GM21825 (cell line): Measurements from ENCODE around the gene GSC2.
A peak's percentile ranks its signal among the peaks of the same experiment; 100 is the strongest.

ENCODE experiments used
- ATAC-seq: cut with Tn5 transposase; IDR thresholded peaks from one replicate; pipeline ENCODE4 v1.9.1; 2021; ENCODE audit warnings: mild to moderate bottlenecking, moderate library complexity; ENCODE audit not compliant: unreplicated experiment

Gene GSC2

DNA sequence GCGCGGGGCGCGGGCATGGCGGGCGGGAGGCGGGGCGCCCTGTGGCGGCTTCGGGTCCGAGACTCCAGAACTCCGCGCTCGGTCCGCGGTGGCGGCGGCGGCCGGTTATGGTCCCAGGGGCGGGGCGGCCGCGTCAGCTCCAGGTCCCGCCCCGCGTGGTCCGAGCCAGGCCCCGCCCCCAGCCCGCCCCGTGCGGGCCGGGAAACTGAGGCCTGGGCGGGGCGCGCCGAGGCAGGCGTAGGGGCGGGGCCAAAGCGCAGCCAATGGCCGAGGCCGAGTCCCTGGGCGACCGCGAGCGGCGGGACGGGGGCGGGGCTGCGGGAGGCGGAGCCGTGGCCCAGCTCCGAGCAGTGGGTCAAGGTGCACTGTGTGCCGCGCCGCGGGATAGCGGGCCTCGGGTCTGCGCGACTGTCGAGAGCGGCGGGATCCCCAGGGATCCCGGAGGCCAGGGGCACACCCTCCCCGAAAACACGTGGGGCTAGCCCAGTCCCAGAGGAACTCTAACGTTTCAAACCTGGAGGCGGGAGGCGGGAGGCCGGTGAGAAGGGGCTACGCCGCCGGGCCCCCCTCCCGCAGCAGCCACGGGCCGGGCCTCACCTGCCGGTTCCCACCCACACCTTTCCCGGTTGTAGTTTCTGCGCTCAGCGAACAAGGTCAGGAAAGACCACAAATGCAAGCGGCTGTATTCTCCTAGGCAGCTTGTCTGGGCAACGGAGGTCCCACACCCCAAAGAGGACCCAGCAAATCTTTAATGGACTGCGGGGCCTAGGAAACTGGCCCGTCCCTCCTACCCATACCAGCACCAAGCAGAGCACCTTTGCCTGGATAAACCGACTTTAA, 28.8 kb upstream of the GSC2 start, which contains the start of gene SLC25A1:
SLC25A1 (minus strand) TSS at position 80 of the 840 bp plus-strand sequence; CDS start at position 17, 63 bp downstream.
- peak; percentile 48 for ATAC-seq

DNA sequence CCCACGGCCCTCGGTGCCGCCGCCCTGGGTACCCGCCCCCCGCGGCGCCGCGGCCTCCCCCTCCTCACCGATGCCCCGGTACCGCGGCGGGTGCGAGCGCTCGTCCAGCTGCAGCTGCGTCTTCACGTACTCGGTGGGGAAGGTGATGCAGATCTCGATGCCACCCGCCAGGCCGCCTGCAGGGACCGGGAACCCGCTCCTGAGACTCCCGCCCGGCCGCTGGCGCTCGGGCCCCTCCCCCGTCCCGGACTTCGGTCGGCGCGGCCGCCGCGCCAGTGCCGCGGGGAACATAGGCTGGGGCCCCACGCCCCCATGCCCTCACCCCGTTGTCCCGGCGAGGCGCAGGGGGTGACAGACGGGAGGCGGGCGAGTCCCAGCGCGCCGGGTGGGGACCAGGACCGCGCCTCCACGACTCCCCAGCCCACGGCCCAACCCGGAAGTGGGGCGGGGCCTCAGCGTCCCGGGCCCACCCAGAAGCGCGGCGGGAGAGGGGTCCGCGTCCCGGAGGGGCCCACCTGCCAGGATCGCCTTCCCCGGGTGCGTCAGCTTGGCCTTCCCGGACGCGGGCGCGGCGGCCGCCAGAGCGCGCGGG, 28.1 kb upstream of the GSC2 start:
- ATAC-seq = peak; percentile 16

DNA sequence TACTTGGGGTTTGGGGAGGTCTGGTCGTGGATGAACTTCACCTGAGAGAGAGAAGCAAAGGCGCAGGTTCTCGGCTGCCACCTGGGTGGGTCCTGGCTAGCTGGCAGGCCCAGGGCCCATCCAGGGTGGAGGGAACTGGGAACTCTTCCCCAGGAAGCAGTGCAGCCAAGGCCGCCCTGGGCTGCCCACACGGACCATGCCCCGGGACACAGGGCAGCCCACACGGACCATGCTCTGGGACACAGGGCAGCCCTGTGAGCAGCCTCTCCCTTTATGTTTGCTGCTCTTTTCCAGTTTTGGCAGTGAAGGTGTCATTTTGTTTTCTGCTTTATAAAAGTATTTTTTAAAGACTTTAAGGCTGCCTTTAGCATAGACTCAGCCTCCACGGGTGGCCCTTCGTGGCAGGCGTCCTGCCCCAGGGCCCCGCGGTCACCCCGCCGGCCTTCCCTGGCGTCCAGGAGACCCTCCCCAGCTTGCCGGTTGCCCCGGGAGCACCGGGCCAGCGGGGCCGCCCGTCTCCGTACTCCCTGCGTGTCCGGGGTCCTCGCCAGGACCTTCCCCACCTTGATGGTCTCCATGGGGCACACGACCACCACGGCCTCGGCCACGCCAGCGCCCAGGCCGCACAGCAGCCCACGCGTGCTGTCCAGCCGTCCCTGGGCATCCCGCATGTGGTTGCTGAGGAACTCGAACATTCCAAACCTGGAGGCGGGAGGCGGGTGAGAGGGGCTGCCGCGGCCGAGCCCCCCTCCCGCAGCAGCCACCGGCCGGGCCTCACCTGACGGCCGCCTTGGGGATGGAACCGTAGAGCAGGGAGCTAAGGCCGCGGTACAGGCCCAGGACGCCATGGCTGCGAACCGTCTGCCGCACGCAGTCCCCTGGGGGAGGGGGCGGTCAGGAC, 27.3 kb upstream of the GSC2 start:
- no peak for ATAC-seq

DNA sequence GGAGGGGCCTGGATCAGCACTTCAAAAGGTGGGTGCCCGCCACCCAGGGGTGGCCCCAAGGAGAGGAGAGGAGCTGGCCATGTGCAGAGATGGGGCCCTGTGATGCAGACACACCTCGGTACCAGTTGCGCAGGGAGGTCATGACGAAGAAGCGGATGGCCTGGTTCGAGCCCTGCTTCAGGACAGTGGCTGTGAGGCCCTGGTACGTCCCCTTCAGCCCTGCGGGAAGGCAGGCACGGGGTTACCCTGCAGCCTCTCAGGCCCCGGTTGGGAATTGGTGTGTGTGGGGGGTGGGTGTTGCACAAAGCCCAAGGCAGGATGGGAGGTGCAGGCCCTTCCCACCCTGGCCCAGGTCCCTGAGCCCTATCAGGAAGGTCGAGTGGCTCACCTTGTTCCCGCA, 26.6 kb upstream of the GSC2 start:
- ATAC-seq = no peak

DNA sequence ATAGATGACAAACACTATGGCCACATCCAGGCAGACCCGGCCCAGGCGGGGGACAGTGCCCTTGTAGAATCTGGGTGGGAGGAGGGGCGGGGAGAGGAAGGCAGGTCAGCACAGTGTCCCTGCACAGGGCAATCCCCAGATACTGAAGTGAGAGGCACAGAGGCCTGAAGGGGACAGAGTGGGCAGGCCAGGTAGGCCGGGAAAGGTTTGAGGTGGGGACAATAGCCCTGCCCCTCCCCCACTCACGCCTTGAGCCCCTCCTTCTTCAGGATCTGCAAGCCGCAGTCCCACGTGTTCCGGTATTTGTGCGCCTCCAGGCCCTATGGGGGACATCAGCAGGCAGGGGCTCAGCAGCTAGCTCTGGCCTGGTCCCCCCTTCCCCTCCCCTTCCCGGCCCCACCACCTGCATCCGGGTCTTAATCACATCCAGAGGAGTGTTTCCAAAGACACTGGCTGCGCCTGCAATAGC, 26.1 kb upstream of the GSC2 start:
- no peak for ATAC-seq

DNA sequence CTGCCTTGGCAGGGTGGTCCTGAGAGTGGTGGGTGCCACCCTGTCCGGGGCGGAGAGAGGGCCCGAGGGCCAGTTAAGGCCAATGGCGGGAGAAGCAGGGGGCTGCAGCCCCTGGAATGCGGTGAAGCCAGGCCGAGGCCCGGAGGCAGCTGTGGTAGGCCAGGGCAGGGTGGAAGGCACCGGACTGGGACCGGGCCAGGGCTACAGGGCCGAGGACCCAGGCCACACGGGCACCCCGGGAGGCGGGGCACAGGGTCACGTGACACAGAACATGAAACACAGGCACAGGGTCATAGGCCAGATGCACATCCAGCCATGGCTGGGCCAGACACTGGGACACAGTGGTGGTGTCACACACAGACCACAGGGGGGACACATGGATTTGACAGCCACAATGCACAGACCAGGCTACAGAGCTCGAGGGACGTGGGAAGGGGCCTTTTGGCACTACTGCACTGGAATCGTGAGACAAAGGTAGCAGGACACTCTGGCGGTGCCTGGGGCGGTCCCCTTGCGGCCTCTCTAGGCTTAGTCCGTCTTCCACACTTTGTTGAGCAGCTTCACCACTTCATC, 25.6 kb upstream of the GSC2 start:
- no peak for ATAC-seq

DNA sequence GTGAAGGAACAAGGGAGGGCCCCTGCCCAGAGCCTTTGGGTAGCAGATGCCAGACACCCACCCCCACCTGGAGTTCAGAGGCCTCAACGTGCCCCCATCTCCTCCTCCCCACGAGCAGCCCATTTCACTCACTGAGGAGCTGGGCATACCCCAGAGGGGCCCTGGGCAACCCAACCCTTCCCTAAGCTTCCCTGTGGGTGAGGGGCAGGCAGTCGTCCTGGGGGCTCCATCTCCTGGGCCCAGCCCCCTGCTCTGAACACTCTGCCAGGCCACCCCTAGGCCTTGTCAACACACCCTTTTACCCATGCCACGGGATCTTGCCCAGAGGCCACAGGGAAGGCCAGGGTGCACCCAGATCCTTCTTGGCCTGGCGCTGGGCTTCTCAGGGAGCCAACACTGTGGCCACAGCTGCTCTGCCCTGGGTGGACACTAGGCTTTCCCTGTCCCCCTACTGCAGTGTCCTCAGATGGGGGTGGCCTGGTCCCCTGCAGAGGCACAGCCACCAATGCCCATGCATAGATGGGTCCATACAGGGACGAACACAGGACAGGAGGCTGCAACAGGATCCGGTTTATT, 25.0 kb upstream of the GSC2 start:
- no peak for ATAC-seq

DNA sequence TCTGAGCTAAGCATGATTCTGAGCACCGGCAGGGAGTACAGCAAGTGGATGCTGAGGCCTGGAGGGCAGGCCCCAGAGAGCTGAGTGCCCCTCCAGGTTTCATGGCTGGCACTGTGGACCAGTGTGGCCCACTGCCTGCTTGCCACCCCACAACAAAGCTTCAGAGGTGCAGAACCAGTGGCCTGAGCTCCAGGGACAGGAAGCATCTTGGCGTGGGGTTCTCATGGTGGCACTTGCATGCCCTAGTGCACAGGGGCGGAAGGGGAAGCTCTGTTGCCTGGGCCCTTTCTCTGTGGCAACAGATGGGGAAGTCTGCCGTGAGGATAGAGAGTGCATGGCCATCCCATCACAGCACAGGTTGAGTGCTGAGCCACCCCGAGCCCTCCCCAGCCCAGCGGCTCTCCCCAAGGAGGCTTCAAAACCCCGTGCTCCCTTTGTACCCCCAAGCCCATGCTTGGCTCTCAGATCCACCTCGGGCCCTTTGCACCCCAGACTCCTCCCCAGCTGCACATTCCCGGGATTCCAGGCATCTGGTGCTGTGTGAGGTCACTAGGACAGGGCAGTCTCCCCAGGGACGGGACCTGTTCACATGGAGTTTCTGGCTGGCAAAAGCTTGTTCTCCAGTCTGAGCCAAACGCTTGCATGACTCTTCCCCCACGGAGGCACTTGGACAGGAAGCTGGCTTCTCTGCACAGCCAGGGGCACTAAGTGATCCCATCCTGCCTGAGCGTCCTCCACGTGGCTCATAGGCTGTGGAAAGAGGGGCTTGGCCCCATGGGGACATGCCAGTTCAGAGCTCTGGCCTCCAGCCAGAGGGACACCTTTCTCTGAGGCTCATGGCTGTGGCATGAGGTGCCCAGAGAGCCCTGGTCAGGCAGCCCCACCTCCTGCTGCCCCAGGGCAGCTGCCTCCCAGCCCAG, 24.3 kb upstream of the GSC2 start:
- no peak for ATAC-seq

DNA sequence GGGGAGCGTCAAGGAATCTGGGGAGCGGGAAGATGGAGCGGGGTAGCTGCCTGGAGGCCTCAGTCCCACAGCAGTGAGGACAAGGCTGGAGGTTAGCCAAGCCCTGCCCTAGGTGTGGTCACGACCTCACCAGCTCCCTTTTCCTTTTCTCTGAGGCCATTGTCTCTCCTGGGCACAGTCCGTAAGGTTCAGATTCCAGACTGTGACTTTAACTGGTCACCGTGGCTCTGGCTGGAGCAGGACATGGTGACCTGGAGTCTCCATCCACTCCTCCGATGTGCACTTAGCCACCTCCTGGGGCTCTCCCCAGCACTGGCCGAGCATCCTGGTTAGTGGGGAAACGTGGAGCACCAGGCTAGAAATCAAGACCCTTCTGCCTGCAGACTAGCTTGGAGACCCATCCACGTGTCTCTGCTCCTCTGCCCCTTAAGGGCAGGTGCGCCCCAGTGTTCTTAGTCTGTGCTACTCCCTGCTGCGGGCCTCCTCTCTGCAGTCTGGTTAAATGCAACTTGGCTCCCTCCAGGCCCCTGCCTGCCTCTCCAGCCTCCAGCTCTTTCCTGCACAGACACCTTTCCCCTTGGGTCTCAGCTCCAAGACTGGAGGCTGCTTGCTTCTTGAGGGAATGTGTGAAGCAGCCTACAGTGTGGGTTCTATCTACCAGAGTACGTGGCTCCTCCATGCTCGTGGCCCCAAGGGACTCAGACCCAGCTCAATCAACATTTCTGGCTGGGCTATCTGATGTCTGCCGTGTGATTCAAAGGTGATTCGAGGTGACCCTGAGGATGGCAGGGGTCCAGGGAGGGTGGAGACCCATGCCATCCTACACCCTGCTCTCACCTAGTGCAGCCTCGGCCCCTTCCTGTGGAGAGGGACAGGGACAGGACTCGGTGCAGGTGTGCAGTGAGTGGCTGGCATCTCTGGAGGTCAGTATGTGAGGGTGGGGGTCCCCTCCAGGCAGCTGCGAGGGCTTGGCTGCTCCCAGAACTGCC, 23.2 kb upstream of the GSC2 start:
- ATAC-seq = no peak

DNA sequence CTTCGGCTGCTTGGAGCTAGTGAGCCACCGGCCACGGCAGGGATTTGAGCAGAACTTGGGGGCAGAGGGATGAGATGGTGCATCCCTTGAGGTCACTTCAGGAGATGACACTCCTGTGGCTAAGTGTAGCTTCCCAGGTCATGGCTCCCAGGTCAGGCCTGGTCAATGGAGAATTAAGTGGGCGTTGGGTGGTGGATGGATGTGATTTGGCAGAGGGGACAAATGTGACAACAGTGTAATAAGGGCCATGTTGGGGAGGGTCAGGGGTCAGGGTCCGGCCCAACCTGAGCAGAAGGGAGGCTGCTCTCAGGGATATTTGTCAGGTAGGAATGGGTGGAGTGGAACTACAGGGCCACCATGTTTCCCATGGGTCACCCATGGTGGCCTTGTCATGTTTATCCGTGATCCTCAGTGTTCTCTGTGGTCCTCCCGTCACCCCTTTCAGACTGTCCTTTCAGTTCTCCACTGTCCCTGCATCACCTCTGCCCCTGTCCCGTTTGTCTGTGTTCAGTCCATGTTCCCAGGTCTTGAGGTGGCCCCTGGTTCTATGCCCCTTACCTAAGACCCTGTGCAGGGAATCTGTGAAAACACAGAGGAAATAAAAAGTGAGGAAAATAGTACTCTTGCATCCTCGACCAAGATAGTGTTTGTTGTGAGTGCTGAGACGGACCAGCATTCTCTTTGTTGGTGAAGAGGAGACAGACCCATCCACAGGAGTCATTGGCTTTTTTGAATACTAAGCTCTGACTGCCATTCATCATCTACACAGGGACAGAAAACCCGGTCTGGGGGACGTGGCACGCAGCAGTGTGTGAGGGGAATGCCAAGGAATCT, 22.3 kb upstream of the GSC2 start:
- no peak for ATAC-seq

DNA sequence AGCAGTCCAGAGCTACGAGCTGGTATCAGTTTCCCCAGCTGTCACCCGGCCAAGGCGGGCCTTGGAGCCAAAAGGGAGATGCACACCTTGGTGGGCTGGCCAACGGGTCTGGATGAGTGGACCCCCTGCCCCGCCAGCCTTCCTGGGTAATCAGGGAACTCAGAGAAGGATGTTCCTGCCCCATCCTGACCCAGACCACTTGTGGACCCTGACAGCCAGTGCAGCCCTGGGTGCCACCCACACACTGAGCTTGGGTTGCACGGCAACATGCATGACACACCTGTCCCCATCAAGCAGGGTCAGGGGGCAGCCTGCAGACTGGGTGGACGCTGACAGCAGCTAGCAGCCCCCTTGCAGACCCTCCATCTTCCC, 19.8 kb upstream of the GSC2 start:
- ATAC-seq = no peak

DNA sequence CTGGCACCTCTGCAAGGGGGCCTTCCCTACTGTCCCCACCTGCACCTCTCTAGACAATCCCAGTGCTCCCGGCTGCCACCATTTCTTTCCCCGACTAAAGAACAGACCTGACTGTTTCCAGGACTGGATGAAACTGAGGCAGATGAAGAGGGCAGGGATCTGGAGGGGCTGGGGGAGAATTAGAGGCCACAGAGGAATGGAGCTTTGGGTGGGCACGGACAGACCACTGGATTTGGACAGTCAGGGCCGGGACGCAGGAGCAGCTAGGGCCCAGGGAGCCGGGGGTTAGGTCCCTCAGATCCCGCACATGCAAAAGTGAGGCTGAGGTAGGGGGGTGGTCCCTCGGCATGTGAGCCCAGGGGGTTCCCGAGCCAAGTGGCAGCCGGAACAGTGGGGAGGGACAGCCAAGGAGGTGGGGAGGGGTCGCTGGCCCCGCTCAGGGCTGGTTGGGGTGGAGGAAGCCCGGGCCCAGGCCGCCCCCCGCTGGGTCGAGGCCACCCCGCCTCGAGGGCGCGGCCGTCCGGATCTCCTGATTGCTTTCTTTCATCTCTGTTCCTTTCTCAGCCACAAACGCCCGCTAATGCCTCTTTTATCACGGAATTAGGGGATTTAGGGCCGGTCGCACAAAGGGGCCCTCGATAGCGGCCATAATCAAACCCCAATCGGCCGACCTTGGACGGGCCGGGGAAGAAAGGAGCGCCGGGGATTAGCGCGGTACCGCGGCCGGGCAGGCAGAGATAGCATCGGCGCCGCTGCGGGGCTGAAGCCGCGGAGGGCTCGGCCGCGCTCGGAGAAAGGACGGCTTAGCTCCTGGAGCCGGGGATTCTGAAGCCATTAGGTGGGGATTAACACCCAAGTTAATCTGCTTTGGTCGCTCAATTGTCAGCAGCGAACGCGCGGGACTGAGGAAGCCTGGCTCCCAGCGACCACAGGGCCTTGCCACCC, 19.2 kb upstream of the GSC2 start:
- no peak for ATAC-seq

DNA sequence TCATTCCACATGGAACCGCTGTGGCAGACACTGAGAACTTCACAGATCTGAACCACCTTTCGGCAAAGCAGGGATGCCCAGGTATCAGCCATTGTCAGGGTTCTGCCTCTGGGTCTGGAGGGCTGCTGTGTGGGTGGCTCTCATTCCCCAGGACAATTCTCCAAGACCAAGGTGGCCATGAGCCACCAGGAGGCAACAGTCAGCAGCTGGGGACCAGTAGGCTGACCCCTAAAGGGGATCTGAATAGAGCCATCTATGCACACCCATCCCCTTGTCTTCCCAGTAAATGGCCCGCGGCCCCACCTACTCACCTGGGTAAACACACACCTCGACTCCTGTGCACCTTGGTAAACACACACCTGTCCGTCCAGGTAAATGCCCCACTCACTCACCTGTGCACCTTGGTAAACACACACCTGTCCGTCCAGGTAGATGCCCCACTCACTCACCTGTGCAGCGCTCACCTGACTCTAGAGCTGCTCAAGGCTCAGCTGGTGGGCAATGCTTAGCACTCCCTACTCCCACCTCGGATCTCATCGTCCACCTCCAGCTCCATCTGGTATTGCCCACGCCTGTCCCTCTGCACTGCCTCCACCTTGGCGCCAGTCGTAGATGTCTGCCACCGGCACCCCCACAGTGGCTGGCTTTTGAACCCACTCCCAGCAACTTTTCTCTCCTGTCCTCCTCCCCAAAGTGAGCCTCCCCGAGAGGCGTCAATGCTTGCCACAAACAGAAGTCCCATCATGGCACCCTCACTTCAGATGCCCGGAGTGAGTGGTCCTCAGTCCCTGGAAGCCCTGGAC, 18.2 kb upstream of the GSC2 start:
- no peak for ATAC-seq

DNA sequence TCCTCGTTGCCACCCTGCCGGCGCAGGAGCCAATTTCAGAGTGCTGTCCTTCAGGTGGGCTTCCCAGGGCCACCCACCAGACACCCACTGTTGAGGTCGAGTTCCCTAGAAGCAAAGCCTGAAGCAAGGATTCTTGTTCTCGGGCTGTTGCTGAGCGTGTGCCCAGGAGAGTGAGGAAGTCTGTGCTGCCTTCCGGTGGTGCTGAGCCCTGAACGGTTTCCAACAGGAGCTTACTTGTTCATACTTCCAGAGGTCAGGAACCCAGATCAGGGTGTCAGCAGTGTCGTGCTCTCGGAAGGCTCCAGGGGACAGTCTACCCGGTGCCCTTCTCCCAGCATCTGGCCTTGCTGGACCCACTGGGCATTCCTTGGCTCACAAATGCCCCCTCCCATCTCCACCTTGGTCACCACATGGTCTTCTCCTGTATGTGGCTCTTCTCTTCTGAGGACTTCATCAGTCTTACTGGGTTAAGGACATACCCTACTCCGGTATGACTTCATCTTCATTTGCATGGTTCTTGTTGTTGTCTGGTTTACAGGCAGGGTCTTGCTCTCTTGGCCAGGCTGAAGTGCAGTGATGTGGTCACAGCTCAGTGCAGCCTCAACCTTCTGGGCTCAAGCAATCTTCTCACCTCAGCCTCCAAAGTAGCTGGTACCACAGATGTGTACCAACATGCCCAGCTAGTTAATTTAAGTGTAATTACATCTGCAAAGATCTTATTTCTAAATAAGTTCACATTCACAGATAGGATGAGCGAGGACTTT, 17.2 kb upstream of the GSC2 start:
- no peak for ATAC-seq

DNA sequence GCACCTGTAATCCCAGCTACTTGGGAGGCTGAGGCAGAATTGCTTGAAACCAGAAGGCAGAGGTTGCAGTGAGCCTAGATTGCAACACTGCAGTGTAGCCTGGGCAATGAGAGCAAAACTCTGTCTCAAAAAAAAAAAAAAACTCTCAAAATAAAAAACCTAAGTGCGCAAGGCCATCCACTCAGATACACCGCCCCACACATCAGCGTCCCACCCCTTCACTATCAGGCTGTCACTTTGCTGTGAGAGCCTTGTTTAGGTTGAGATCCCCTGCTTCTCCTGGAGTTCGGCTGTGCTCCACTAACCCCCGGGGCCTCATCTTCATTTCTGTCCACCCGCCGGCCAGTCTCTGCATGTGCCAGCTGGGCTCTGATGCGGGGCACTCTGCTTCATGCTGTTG, 16.3 kb upstream of the GSC2 start:
- ATAC-seq = no peak
